Endothelial cell of umbilical vein (primary cell): Measurements from ENCODE around the gene MUC4.

ENCODE experiments used
- CTCF ChIP-seq, 2 donors: IDR thresholded peaks; 1 replicate in 1 of 2; 2 replicates in 1 of 2; pipeline ENCODE4 v1.5.1; 2011; ENCODE audit warnings: low read length in 2 of 2, mild to moderate bottlenecking in 2 of 2, moderate library complexity in 2 of 2, control low read depth in 1 of 2, inconsistent platforms in 1 of 2, low read depth in 1 of 2; ENCODE audit not compliant: insufficient read depth in 1 of 2; ENCODE audit errors: extremely low read depth in 1 of 2
- EZH2 ChIP-seq: IDR thresholded peaks from 2 replicates; pipeline ENCODE4 v1.6.1; 2012; ENCODE audit warnings: borderline replicate concordance, low read depth, mild to moderate bottlenecking, moderate library complexity, low read length, inconsistent platforms; ENCODE audit not compliant: severe bottlenecking
- GATA2 ChIP-seq: IDR thresholded peaks from 2 replicates; pipeline ENCODE4 v1.7.0; 2011; ENCODE audit warnings: low read depth, mild to moderate bottlenecking, moderate library complexity, mixed read lengths, low read length; ENCODE audit not compliant: insufficient read length, insufficient read depth
- MAX ChIP-seq: IDR thresholded peaks from 2 replicates; pipeline ENCODE4 v1.6.1; 2011; ENCODE audit not compliant: insufficient read depth, insufficient read length
- POLR2A ChIP-seq: IDR thresholded peaks from 2 replicates; pipeline ENCODE4 v1.6.1; 2012; ENCODE audit warnings: low read depth, mild to moderate bottlenecking, control low read depth, low read length
- POLR2AphosphoS5 ChIP-seq: IDR thresholded peaks from 2 replicates; pipeline ENCODE4 v1.6.1; 2012; ENCODE audit warnings: low read depth, mild to moderate bottlenecking, control low read depth, low read length, moderate library complexity; ENCODE audit not compliant: insufficient read depth

GRCh38 chr3:195746346-195746745 lies 65.4 kb downstream of the MUC4 start:
- no peak for TF ChIP-seq POLR2AphosphoS5
- TF ChIP-seq MAX = no peak
- no peak for TF ChIP-seq CTCF (IDR thresholded peaks at IDR 0.05; ENCODE audit: extremely low read depth in 1 of 2, insufficient read depth in 1 of 2, low read depth in 1 of 2, low read length in 2 of 2)
- TF ChIP-seq GATA2 = no peak
- no peak for TF ChIP-seq POLR2A
- TF ChIP-seq EZH2 = no peak
